GM23248 (cell line): Measurements from ENCODE around the gene MSRB3.

ENCODE experiments used
- EZH2 ChIP-seq: fragments of 200-600 bp; sonication (generic); IDR thresholded peaks from 2 replicates; pipeline ENCODE4 v1.6.1; 2018; ENCODE audit warnings: antibody characterized with exemption, mild to moderate bottlenecking; ENCODE audit not compliant: insufficient read depth, poor library complexity, severe bottlenecking
- EZH2phosphoT487 ChIP-seq: fragments of 200-600 bp; sonication (generic); IDR thresholded peaks from 2 replicates; pipeline ENCODE4 v1.6.1; 2018; ENCODE audit warnings: antibody characterized with exemption, moderate library complexity, mild to moderate bottlenecking, low read depth; ENCODE audit not compliant: insufficient read depth

DNA sequence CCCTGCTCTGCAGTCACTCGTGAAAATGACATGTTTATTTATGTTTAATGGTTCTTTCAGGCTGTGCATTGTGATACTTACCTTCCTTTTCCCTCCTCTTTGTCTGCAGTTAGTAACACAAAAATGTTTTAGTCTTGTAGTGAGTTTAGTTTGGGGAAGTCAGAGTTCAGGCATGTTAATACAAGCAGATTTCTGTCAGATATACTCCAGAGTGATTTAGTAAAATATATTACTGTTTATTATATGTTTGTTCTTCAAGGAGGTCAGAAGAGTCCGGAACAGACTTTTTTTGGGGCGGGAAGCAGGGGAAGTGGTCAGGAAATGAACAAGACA is 28.7 kb downstream of the MSRB3 start:
- TF ChIP-seq EZH2 (no peak), EZH2phosphoT487 (no peak)
